ENCODE data around the gene ZNF669.

DNA sequence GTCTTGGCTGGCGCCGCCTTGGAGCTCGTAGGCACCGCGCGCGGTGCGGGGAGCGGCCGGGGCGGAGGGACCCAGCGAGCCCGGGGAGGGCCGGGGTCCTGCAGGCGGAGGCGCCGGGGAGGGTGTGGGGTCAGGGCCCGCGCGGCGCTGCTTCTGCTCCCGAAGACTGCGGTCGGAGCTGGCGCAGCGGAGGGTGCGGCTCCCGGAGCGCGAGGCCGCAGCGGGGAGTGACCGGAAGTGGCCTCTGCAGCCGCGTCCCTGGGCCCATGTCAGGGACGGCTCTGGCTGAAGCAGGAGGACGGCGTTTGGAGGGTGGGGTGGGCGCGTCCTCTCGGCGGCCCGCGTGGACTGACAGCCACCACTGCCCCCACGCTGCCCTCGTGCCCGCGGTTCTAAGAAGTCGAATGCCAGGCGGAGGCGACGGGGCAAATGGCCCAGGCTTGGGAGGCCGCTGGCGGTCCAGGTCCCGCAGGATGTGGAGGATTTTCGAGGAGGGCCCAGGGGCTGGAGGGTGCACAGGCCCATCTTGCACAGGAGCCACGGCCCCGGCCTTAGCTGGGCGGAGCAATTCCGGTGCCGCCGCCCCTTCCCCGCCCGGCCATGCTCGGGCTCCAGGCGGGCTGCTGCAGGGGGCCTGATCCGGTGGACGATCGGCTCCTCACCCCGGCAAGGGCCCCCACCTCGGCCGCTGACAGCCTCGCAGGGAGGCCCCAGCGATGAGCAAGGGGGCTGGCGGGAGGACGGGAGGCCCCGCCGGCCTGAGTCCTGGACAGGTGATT is 7.7 kb upstream of the ZNF669 start:
- TF ChIP-seq CTCF (IDR thresholded peaks at IDR 0.05) (no peak), EZH2 (IDR thresholded peaks at IDR 0.05) (no peak), EZH2phosphoT487 (IDR thresholded peaks at IDR 0.05) (no peak)
